Tibial artery (tissue), 4 donors: ENCODE data around the gene BCL10.

Source experiments
- DNase-seq, 2 donors: peaks; one replicate each; pipeline ENCODE4 v3.0.0-alpha.2; 2019
- H3K27ac ChIP-seq, 2 donors: fragments of 200-600 bp; sonication (generic) in 1 of 2; 1 replicate in 1 of 2; 2 replicates in 1 of 2; pipeline ENCODE4 v1.5.1; 2018 to 2019; ENCODE audit warnings: mild to moderate bottlenecking in 1 of 2
- H3K27me3 ChIP-seq, 2 donors: fragments of 200-600 bp; sonication (generic) in 1 of 2; one replicate each; pipeline versions ENCODE4 v1.5.1 to v1.6.0; 2016 to 2019
- H3K36me3 ChIP-seq, 3 donors: fragments of 200-600 bp; sonication (generic) in 2 of 3; one replicate each; pipeline ENCODE4 v1.5.1; 2016 to 2019; ENCODE audit warnings: mild to moderate bottlenecking in 2 of 3
- H3K4me1 ChIP-seq, 4 donors: fragments of 200-600 bp; sonication (generic) in 2 of 4; 1 replicate in 3 of 4; 2 replicates in 1 of 4; pipeline ENCODE4 v1.5.1; 2016 to 2019
- H3K4me3 ChIP-seq, 2 donors: fragments of 200-600 bp; sonication (generic) in 1 of 2; 1 replicate in 1 of 2; 2 replicates in 1 of 2; pipeline ENCODE4 v1.5.1; 2018 to 2019; ENCODE audit warnings: mild to moderate bottlenecking in 2 of 2
- H3K9me3 ChIP-seq, 3 donors: fragments of 200-600 bp; sonication (generic) in 1 of 3; one replicate each; pipeline ENCODE4 v1.5.1; 2016 to 2019
- intact Hi-C: fragments of 100-400 bp; cut with DNase I; formaldehyde crosslinking; loops from one replicate; pipeline ENCODE4 v1.15.0; 2023; ENCODE audit warnings: low total_unique reads
- TF ChIP-seq, protein P1 (sequence below), 2 experiments: fragments of 200-600 bp in 1 of 2; fragments of 450-650 bp in 1 of 2; IDR thresholded peaks; one replicate each; pipeline ENCODE4 v1.5.1; 2017 to 2019; ENCODE audit warnings: antibody characterized with exemption in 2 of 2, mild to moderate bottlenecking in 1 of 2, moderate library complexity in 1 of 2

BCL10 gene

GRCh38 chr1:85276215-85276977, at the start of gene BCL10:
Gene BCL10 (minus strand): TSS chr1:85276632. CDS start chr1:85276352, 280 bp downstream.
- peak within 1 kb of the TSS; percentile 78 to 93 for H3K4me3 ChIP-seq
- intact Hi-C loops: no loop called here

DNA sequence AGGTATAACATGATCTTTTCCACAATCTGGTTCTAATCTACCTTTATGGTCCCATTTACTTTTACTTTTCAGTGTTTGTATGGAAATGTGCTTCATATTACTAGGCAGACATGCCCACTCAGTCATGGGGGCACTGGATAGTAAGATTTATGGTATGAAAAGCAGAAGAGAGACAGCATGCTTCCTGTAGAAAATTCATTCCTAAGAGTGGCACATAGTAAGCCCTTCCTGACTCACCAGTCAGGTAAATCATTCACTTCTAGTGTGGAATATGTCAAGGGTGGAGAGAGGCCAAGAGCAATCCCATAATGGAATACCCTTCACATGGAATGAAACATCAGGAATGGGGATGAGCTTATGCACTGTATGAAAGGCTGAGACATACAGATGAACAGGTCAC, 49.5 kb upstream of the BCL10 start:
- Histone ChIP-seq H3K27me3 (no peaks in the 10 kb centered on the region), H3K4me1 (peaks cover 0 to 39% (median 23%) of the 10 kb centered on the region in 4 donors), H3K9me3 (no peaks in the 10 kb centered on the region), H3K4me3 (no peak overlapping the region), H3K36me3 (no peaks in the 10 kb centered on the region), H3K27ac (no peak overlapping the region)
- intact Hi-C loops: no loop called here
- TF ChIP-seq, protein P1, sequence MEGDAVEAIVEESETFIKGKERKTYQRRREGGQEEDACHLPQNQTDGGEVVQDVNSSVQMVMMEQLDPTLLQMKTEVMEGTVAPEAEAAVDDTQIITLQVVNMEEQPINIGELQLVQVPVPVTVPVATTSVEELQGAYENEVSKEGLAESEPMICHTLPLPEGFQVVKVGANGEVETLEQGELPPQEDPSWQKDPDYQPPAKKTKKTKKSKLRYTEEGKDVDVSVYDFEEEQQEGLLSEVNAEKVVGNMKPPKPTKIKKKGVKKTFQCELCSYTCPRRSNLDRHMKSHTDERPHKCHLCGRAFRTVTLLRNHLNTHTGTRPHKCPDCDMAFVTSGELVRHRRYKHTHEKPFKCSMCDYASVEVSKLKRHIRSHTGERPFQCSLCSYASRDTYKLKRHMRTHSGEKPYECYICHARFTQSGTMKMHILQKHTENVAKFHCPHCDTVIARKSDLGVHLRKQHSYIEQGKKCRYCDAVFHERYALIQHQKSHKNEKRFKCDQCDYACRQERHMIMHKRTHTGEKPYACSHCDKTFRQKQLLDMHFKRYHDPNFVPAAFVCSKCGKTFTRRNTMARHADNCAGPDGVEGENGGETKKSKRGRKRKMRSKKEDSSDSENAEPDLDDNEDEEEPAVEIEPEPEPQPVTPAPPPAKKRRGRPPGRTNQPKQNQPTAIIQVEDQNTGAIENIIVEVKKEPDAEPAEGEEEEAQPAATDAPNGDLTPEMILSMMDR (IDR thresholded peaks at IDR 0.05): no peak
- DNase-seq: no peak

More at GRCh38 chr1:85276215-85276977, at the start of gene BCL10:
- TF ChIP-seq, protein P1 (IDR thresholded peaks at IDR 0.05): no peak
- peak; percentile 98 to 99 for DNase-seq
- no peaks in the 10 kb centered on the region for H3K27me3 ChIP-seq
- H3K9me3 ChIP-seq: no peaks in the 10 kb centered on the region
- H3K4me1 ChIP-seq: peaks cover 0 to 34% (median 25%) of the 10 kb centered on the region in 4 donors
- peak within 1 kb of the TSS; percentile 90 to 99 for H3K27ac ChIP-seq
- peaks cover 0 to 6% (median 5%) of the 10 kb centered on the region in 3 donors for H3K36me3 ChIP-seq

DNA sequence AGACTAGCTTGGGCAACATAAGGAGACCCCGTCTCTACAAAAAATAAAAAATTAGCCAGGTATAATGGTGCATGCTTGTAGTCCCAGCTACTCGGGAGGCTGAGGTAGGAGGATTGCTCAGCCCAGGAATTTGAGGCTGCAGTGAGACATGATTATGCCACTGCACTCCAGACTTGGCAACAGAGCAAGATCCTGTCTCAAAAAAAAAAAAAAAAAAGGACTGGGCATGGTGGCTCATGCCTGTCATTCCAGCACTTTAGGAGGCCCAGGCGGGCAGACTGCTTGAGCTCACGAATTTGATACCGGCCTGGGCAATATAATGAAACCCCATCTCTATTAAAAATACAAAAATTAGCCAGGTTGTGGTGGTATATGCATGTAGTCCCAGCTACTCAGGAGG, 47.3 kb upstream of the BCL10 start:
- Histone ChIP-seq H3K4me1 (peaks cover 0 to 25% (median 5%) of the 10 kb centered on the region in 4 donors), H3K4me3 (no peak overlapping the region), H3K27me3 (no peaks in the 10 kb centered on the region), H3K27ac (no peak overlapping the region), H3K36me3 (peaks cover 0 to 4% (median 0%) of the 10 kb centered on the region in 3 donors), H3K9me3 (no peaks in the 10 kb centered on the region)
- DNase-seq: no peak
- intact Hi-C loops: no loop called here
- TF ChIP-seq, protein P1 (IDR thresholded peaks at IDR 0.05): no peak

GRCh38 chr1:85322655-85323054, 46.2 kb upstream of the BCL10 start:
- Histone ChIP-seq H3K36me3 (peaks cover 0 to 4% (median 0%) of the 10 kb centered on the region in 3 donors), H3K27ac (no peak overlapping the region), H3K9me3 (no peaks in the 10 kb centered on the region), H3K27me3 (no peaks in the 10 kb centered on the region), H3K4me3 (no peak overlapping the region), H3K4me1 (peaks cover 0 to 17% (median 0%) of the 10 kb centered on the region in 4 donors)
- no peak for DNase-seq
- TF ChIP-seq, protein P1 (IDR thresholded peaks at IDR 0.05): no peak
- intact Hi-C loops: no loop called here

- H3K4me1 ChIP-seq: peaks cover 0 to 20% (median 1%) of the 10 kb centered on the region in 4 donors
- intact Hi-C loops: no loop called here
- peaks cover 0 to 4% (median 0%) of the 10 kb centered on the region in 3 donors for H3K36me3 ChIP-seq
- no peak overlapping the region for H3K4me3 ChIP-seq
- no peak for DNase-seq
- no peak overlapping the region for H3K27ac ChIP-seq
- no peaks in the 10 kb centered on the region for H3K27me3 ChIP-seq
- TF ChIP-seq, protein P1 (IDR thresholded peaks at IDR 0.05): no peak
- no peaks in the 10 kb centered on the region for H3K9me3 ChIP-seq
Observed at GRCh38 chr1:85321237-85321964, 45.0 kb upstream of the BCL10 start.
